Loucy (cell line): ENCODE data around the gene CSGALNACT2.

Experiments
- CTCF ChIP-seq: fragments of 200-600 bp; sonication (generic); conservative IDR thresholded peaks from 2 replicates; pipeline ENCODE4 v1.5.1; 2014; ENCODE audit warnings: mild to moderate bottlenecking, antibody characterized with exemption, low read length
- EZH2phosphoT487 ChIP-seq: fragments of 200-600 bp; IDR thresholded peaks from 2 replicates; pipeline ENCODE4 v1.6.1; 2018; ENCODE audit warnings: antibody characterized with exemption, mild to moderate bottlenecking, moderate library complexity, borderline replicate concordance

DNA sequence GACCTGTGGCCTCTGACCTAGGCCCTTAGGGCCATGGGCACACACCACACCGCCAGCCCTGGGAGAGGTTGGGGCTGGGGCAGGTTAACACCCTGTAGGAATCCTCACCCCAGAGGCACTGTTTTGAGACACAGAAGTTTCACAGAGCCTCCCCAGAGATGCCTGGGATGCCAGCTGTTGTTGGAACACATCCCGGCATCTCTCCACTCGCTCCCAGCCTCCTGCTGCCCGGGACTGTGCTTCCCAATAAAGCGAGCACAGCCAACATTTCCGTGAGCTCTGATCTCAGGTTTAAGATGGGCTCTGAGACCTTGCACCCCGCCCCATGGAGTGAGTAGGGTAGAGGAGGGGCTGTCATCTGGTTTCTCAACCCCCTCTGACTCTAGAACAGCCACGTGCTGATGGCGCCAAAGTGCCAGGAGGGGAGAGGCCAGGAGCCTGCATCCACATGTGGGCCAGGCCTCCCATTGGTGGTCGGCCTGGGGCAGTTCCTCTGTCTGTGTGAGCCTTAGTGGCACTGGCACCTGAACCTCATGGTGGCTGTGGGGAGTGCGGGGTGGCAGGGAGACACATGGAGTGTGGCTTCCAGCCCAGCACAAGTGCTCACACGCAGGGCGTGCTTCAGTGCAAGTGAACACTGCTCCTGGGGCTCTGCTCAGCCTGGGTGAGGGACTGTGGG lies 73.9 kb downstream of the CSGALNACT2 start:
- TF ChIP-seq CTCF (no peak), EZH2phosphoT487 (no peak)
